ENCODE data around the gene ADSS1. TPM values are rescaled to one million over a fixed set of nuclear protein-coding genes. Genes with fewer than 3 reads are reported as not detected.

ADSS1 gene
- total RNA-seq, 2 donors from 2014 or later: 18.3 to 44.4 TPM

DNA sequence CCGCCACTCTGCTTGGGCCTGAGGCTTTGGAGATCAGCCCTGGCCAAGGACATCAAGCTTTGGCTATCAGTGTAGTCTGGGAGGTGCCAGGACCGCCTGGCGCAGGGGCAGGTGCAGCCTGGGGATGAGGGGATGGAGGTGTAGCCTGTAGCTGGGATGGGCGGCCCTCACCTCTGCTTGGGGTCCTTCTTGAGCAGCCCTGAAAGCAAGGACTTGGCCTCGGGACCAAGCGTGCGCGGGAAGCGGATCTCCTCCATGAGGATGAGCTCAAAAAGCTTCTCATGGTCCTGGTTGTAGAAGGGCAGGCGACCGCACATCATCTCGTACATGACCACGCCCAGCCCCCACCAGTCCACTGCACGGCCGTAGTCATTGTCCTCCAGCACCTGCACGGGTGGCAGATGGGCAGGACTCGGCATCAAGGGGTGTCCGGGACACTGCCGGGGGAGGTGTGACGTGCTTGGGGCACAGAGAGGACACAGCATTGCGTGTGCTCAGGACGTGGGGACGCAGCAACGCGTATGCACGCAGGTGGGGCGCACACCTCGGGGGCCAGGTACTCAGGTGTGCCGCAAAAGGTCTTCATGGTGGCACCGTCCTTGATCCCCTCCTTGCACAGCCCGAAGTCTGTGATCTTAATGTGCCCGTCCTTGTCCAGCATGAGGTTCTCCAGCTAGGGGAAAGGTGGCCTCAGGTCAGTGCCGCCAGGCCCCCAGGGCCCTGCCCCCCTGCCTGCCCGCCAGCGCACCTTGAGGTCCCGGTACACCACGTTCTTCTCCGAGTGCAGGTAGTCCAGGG is 48.9 kb downstream of the ADSS1 start:
- Histone ChIP-seq H3K27me3 (replicated peaks; ENCODE audit: insufficient read depth) (no peaks in the 10 kb centered on the region), H3K4me3 (no peak overlapping the region), H3K4me1 (replicated peaks) (peaks cover 20% of the 10 kb centered on the region), H3K9me3 (no peaks in the 10 kb centered on the region), H3K27ac (peak overlapping the region in 1 of 2 donors; percentile 73), H3K36me3 (peaks cover 0 to 10% of the 10 kb centered on the region in 2 donors)
- no peak for DNase-seq (ENCODE audit: low spot score)
- 89% methylated on average over 38 of the region's 38 CpGs for WGBS
- intact Hi-C loops (cut with DNase I): no loop called here
- TF ChIP-seq, protein P1, sequence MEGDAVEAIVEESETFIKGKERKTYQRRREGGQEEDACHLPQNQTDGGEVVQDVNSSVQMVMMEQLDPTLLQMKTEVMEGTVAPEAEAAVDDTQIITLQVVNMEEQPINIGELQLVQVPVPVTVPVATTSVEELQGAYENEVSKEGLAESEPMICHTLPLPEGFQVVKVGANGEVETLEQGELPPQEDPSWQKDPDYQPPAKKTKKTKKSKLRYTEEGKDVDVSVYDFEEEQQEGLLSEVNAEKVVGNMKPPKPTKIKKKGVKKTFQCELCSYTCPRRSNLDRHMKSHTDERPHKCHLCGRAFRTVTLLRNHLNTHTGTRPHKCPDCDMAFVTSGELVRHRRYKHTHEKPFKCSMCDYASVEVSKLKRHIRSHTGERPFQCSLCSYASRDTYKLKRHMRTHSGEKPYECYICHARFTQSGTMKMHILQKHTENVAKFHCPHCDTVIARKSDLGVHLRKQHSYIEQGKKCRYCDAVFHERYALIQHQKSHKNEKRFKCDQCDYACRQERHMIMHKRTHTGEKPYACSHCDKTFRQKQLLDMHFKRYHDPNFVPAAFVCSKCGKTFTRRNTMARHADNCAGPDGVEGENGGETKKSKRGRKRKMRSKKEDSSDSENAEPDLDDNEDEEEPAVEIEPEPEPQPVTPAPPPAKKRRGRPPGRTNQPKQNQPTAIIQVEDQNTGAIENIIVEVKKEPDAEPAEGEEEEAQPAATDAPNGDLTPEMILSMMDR (IDR thresholded peaks at IDR 0.05): no peak
- TF ChIP-seq POLR2AphosphoS5 (IDR thresholded peaks at IDR 0.05): no peak
- no peak for TF ChIP-seq POLR2A (IDR thresholded peaks at IDR 0.05)

- Histone ChIP-seq H3K27ac (peak overlapping the region; percentile 58 to 73), H3K4me1 (replicated peaks) (peaks cover 20% of the 10 kb centered on the region), H3K36me3 (peaks cover 0 to 10% of the 10 kb centered on the region in 2 donors), H3K4me3 (no peak overlapping the region), H3K27me3 (replicated peaks; ENCODE audit: insufficient read depth) (no peaks in the 10 kb centered on the region), H3K9me3 (no peaks in the 10 kb centered on the region)
- intact Hi-C loops (cut with DNase I): no loop called here
- 81% methylated on average over 33 of the region's 46 CpGs for WGBS
- no peak for DNase-seq (ENCODE audit: low spot score)
- TF ChIP-seq POLR2A (IDR thresholded peaks at IDR 0.05) (no peak), POLR2AphosphoS5 (IDR thresholded peaks at IDR 0.05) (no peak)
These were observed 49.8 kb downstream of the ADSS1 start for GRCh38 chr14:104773505-104774452.

DNA sequence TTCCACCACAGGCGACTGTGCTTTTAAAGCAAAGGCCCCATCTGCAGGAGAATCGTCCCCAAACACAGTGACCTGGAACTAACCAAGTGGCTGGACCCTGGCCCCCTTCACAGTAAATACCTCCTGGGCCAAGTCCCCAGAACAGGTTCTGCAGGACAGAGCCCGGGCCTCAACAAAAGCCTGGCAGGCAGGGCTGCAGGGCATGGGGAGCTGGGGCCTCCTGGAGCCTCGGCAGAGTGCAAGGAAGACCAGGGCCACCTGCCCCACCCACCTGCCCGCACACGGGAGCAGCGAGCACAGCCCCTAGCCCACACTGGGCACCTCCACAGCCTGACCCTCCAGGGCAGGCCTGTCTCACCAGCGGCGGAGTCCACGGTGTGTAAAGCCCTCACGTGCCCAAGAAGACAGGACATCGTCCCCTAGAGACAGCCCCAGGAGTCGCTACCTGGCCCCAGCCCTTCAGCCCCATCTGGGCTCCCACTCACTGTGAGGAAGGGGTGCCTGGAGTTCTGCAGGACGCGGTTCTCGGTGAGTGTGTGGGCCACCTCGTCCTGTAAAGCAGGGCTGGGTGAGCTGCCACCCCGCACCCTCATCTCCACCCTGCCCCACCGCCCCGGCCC is 50.5 kb downstream of the ADSS1 start:
- peaks cover 0 to 10% of the 10 kb centered on the region in 2 donors for H3K36me3 ChIP-seq

DNA sequence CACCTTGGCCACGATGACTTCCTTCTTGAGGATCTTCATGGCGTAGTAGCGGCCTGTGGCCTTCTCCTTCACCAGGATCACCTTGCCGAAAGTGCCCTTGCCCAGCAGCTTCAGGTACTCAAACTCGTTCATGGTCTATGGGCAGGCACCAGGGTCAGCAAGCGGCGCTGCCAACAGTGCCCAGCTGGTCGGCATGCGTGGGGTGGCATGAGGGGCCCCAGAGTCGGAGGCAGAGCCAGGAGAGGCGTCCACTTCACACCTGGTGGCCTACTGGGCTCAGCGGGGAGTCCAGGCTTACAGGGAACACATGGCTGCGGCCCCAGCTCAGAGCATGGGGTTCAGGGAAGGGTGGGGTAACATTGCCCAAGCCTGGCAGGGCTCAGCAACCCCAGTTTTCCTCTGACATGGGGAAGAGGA is 51.1 kb downstream of the ADSS1 start:
- H3K9me3 ChIP-seq: no peaks in the 10 kb centered on the region
- peaks cover 0 to 10% of the 10 kb centered on the region in 2 donors for H3K36me3 ChIP-seq
- peak overlapping the region; percentile 58 to 73 for H3K27ac ChIP-seq
- peaks cover 20% of the 10 kb centered on the region for H3K4me1 ChIP-seq (replicated peaks)
- H3K4me3 ChIP-seq: no peak overlapping the region
- WGBS: 85% methylated on average over 13 of the region's 13 CpGs
- intact Hi-C loops (cut with DNase I): no loop called here
- no peak for DNase-seq (ENCODE audit: low spot score)
- TF ChIP-seq, protein P1 (IDR thresholded peaks at IDR 0.05): no peak
- no peak for TF ChIP-seq POLR2AphosphoS5 (IDR thresholded peaks at IDR 0.05)
- no peak for TF ChIP-seq POLR2A (IDR thresholded peaks at IDR 0.05)
- H3K27me3 ChIP-seq (replicated peaks; ENCODE audit: insufficient read depth): no peaks in the 10 kb centered on the region

More for the DNA sequence above, 50.5 kb downstream of the ADSS1 start:
- Histone ChIP-seq H3K27ac (peak overlapping the region; percentile 58 to 73), H3K4me3 (no peak overlapping the region), H3K9me3 (no peaks in the 10 kb centered on the region), H3K27me3 (replicated peaks; ENCODE audit: insufficient read depth) (no peaks in the 10 kb centered on the region), H3K4me1 (replicated peaks) (peaks cover 20% of the 10 kb centered on the region)
- 57% methylated on average over 20 of the region's 20 CpGs for WGBS
- peak; percentile 81 for DNase-seq (ENCODE audit: low spot score)
- TF ChIP-seq POLR2A (IDR thresholded peaks at IDR 0.05) (no peak), POLR2AphosphoS5 (IDR thresholded peaks at IDR 0.05) (peak; percentile 79)
- intact Hi-C loops (cut with DNase I): no loop called here

- TF ChIP-seq, protein P1 (IDR thresholded peaks at IDR 0.05): no peak
- no peak for TF ChIP-seq POLR2A (IDR thresholded peaks at IDR 0.05)
- no peak for TF ChIP-seq POLR2AphosphoS5 (IDR thresholded peaks at IDR 0.05)
- over 99% methylated on average over 15 of the region's 15 CpGs for WGBS
- peaks cover 0 to 10% of the 10 kb centered on the region in 2 donors for H3K36me3 ChIP-seq
- H3K9me3 ChIP-seq: no peaks in the 10 kb centered on the region
- no peaks in the 10 kb centered on the region for H3K27me3 ChIP-seq (replicated peaks; ENCODE audit: insufficient read depth)
- H3K4me1 ChIP-seq (replicated peaks): peaks cover 20% of the 10 kb centered on the region
- peak overlapping the region in 1 of 2 donors; percentile 20 for H3K27ac ChIP-seq
- intact Hi-C loops (cut with DNase I): no loop called here
- no peak overlapping the region for H3K4me3 ChIP-seq
- no peak for DNase-seq (ENCODE audit: low spot score)
These were observed 52.5 kb downstream of the ADSS1 start for GRCh38 chr14:104776481-104776880.
